Activated CD4-positive, alpha-beta T cell treated with anti-CD3 and anti-CD28 coated beads, Interleukin-2, Interleukin-4, amounts not matched to agents 100 ng/mL and 50 ng/mL, durations not matched to agents 16 hours and 8 hours (primary cell): ENCODE data around the gene COTL1.
"Not testable (repeated sequence)": the region's sequence is repeated elsewhere in the genome, so short reads cannot be mapped to it uniquely, and the experiment has no call there.

Source experiments
- DNase-seq: peaks from one replicate; pipeline ENCODE4 v3.0.0-alpha.2; 2020; ENCODE audit warnings: low spot score

COTL1 gene

GRCh38 chr16:84569382-84569987, 48.4 kb downstream of the COTL1 start:
- DNase-seq: no peak

- no peak for DNase-seq
Observed at GRCh38 chr16:84568066-84568465, 49.8 kb downstream of the COTL1 start.

- no peak for DNase-seq
Observed at GRCh38 chr16:84567286-84567962, 50.5 kb downstream of the COTL1 start.

- no peak for DNase-seq
Observed at GRCh38 chr16:84566545-84567257, 51.2 kb downstream of the COTL1 start.

- DNase-seq: no peak
Observed at GRCh38 chr16:84565669-84566495, 52.0 kb downstream of the COTL1 start.

GRCh38 chr16:84563786-84564420, 54.0 kb downstream of the COTL1 start:
- DNase-seq: no peak

- no peak for DNase-seq
Observed at GRCh38 chr16:84563064-84563715, 54.7 kb downstream of the COTL1 start.

- no peak for DNase-seq
Observed at GRCh38 chr16:84562174-84562815, 55.6 kb downstream of the COTL1 start.

GRCh38 chr16:84561291-84561690, 56.6 kb downstream of the COTL1 start:
- no peak for DNase-seq

- DNase-seq: no peak
Observed at GRCh38 chr16:84560269-84560668, 57.6 kb downstream of the COTL1 start.

GRCh38 chr16:84559311-84559932, 58.5 kb downstream of the COTL1 start:
- no peak for DNase-seq

- DNase-seq: not testable (repeated sequence)
Observed at GRCh38 chr16:84558850-84559249, 59.0 kb downstream of the COTL1 start.

GRCh38 chr16:84557504-84557903, 60.4 kb downstream of the COTL1 start:
- no peak for DNase-seq

- DNase-seq: no peak
Observed at GRCh38 chr16:84557059-84557458, 60.8 kb downstream of the COTL1 start.

- no peak for DNase-seq
Observed at GRCh38 chr16:84555418-84556196, 62.3 kb downstream of the COTL1 start.

- DNase-seq: no peak
Observed at GRCh38 chr16:84554627-84555328, 63.1 kb downstream of the COTL1 start.

GRCh38 chr16:84553873-84554399, 63.9 kb downstream of the COTL1 start:
- DNase-seq: peak; percentile 76

- no peak for DNase-seq
Observed at GRCh38 chr16:84552135-84552534, 65.7 kb downstream of the COTL1 start.

- DNase-seq: peak; percentile 32
Observed at GRCh38 chr16:84550096-84550495, 67.8 kb downstream of the COTL1 start.
